Anterior cingulate cortex (tissue), 58 donors: Measurements from ENCODE around the gene NELL1.
A peak's percentile ranks its signal among the peaks of the same experiment; 100 is the strongest.

ENCODE experiments used
- DNase-seq, 58 donors: peaks; one replicate each; lab custom pipeline; 2025; lab: John Stamatoyannopoulos, UW

Gene NELL1

DNA sequence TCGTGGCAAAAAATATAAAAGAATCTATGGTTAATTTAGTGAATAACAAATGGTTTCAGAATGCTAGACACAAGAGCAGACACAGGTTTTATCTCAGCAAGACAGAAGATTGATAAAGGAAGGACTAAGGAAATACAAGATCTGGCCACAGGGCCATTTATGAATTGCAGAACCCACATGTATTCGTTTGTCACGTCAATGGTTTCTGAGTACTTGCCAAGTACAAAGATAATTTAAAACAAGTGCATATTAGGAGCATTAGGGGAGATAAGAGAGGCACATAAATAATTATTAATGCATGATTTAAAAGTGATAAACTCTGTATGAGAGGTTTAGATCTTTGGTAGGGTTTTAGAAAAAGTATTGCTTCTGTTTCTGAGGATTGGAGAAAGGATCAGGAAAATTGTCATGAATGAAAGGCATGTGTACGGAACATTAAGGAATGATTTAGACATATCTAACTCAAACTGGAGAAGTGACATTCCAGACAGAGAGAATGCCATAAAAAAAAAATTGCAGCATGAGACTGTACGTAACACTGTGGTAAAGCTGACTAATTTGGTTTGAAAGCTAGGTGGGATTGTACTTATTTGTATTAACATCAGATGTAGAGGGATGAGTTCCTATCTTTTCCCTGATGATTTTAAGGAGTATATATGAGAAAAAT is 727.1 kb downstream of the NELL1 start:
- DNase-seq = no peak

DNA sequence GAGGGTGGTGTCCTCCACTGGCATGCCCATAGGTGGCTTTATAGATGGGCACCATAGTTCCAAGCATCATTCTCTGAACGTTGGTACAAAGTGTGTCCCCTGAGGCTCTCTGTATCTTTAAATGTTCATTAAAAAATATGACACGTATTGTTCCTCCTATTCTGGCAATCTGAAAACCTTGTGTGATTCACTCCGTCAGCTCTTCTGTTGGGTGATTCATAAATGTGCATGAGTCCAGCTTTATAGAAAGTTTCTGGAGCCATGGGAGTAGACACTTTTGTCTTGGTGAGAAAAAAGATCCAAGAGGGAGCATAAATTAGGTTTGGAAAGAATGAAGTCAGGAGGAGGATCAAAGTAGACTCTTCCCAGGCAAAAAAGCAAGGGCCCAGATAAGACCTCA is 728.8 kb downstream of the NELL1 start:
- DNase-seq = no peak

DNA sequence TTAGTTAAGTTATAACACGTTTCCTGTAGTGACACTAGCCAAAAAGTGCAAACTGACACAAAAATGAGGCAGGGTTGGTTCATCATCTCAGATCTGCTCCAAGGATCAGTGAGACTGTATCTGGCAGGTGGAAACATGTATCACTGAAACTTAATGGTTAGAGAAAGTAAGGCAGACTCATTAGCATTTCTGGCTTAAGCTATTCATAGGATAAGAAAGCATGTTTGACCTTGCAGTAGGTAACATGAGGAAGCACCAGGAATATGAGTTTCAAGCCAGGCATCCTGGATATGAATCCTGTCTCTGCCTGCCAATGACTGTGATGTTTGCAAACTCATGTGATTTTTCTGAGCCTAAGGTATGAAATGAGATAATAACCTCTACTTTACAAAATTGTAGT is 732.1 kb downstream of the NELL1 start:
- no peak for DNase-seq

DNA sequence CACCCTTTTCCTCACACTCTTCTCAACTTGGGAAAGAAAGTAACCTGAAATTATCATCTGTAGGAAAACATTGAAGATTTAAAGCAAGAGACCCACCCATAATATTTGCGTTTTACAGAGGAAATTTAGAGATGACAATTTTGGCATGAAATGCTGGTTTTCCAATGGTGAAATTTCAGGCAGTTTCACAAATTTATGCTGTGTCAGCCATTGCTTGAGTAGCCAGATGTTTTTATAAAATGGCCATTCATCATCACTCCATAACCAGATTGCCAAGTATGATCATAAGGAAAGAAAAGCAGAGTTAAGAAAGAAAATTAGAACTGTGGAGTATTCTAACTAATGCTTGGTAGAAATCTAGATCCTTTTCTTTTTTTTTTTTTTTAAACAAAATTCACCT is 732.9 kb downstream of the NELL1 start:
- no peak for DNase-seq

DNA sequence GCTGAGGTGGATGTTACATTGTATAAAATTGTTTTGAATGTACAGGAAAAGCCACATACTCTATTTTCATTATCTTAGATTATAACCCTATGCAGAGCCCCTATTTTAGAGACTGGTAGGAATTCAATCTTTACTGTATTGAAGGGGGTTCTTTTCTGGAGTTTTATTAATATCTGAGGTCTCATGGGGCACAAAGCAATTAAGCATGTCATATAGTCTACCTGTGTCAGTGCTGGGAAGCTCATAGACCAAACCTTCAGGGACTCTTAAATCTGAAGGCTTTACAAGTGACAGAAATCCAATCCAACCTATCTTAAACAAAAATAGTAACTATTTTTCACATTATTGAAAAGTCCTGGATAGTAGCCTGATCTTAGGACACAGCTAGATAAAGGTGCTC is 733.7 kb downstream of the NELL1 start:
- DNase-seq = no peak

DNA sequence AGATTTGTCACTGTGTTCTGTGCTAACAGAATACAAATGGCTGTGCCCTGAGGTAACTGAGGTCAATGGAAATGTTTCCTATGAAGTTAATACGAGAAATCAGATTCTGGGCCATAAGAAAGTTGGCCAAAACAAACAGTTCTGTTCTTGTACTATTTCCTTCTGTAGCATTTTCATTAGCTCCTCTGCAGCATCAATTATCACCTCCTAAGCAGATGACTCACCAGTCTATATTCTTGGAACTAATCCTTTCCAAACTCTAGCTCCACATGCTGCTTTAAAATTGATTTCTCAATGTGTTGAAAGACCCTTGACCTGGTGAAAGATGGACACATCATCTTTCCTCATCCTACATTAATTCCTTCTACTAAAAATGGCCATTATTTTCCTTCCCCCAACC is 736.0 kb downstream of the NELL1 start:
- DNase-seq = no peak

DNA sequence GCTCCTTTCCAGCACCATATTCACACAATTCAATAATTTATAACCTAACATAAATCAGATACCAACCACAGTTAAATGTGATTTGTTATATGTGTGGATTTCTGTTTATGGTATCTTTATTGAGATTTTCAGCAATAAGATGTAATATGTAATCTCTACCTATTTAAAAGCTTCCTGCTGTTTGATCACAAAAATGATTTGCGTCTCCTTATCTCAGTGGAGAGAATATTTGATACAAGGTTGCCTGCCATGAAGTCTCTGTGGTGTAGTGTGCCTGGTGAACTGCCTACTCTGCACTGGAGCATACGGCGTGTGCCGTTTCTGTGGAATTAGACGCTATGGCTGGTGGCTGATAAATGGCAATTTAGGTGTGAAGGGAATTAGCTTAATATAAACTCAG is 741.1 kb downstream of the NELL1 start:
- no peak for DNase-seq

DNA sequence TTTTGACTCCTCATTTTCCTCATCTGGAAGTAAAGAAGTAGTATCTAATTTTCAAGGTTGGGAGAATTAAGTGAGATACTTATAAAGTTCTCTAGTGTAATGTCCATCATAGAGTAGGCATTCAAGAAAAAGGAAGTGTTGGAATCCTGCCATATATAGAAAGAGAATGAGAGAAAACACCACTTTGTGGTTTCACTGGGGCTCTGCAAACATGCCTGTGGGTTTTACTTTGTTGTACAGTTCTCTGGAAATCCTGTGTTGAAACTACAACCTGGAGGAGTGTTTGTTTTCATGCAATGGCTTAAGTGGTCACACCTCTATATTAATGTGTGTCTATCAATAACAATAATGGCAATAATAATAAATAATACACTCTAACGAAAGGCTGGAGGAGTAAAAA is 741.7 kb downstream of the NELL1 start:
- DNase-seq = no peak

DNA sequence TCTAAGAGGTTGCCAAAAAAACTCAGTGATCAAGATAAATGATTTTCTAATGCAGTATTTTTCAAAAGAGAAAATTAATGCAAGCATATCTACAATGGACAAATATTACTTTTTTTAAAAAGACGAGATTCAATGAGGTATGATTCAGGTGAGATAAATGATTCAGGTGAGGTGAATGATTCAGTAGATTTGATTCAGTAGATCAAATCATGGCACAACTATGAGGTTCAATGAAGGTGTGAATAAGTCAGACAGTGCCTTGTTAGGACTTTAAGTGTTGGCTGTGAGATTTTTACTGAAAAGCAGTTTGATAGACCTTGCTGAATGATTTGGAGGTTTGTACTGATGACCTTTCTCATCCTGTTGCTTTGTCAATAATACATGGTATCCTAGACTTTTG is 742.2 kb downstream of the NELL1 start:
- DNase-seq = no peak

DNA sequence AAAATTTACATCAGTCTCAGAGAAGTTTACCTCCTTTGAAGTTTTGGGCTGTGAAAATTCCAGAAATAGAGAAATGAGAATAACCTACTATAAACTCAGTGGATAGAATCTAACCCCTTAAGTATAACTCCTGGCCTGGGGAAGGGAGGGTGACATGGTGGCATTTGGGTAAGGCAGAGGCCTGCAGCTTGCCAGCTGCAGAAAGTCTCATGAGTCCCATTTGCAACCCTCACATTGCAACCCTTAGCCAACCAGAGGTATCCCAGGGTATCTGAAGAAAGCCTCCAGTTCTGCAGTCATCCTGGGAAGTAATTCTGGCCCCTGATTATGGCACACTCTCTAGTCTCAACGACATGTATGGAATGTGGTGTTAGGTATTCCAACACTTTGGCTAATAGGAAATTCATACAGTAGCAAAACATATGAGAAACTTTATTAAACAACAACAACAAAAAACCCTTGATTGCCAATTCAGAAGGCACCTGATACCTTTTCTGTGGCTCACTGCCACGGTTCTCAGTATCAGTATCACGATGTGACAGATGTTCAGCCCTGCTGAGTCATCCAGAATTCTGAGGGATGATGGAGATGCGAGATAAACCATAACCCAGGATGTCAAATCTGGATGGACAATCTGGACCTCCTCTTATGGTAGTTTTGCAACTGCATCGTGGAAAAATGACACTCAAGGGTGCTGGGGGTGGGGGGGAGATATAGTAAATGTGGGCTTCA is 743.4 kb downstream of the NELL1 start:
- no peak for DNase-seq

DNA sequence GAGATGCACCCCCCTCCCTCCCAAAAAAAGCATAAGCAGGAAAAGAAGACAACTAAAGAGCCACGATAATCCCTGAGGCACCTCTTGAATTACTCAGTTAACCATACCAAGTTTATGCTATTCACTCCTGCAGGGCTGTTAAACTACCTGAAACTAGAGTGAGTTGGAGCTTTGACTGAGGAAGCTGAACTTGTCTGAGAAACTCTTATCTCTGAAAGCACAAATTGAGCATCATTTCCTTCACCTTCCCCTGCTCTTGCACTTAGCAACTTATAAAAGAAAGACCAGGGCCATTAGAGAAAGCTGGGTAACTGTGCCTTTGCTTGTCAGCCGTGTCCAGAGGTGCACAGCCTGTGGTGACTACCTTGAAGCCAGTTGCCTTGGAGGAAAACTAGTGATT is 745.6 kb downstream of the NELL1 start:
- no peak for DNase-seq

DNA sequence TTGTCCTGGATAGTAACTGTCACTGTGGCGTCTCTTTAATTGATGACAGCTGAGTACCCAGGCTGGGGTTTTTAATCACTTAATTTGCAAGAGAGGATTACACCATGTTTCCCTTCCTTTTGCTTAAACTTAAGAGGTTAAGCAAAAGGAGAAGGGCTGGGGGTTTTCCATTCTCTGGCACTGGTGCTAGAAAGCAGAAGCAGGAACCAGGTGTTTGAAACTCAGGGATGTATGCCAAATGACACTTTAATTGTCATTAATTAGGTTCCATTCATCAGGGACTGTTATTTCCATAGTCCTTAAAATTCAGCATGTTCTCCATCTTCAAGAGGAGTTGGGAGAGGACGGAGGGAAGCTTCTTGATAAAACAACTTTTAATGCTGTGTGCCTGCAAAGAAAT is 746.2 kb downstream of the NELL1 start:
- no peak for DNase-seq

DNA sequence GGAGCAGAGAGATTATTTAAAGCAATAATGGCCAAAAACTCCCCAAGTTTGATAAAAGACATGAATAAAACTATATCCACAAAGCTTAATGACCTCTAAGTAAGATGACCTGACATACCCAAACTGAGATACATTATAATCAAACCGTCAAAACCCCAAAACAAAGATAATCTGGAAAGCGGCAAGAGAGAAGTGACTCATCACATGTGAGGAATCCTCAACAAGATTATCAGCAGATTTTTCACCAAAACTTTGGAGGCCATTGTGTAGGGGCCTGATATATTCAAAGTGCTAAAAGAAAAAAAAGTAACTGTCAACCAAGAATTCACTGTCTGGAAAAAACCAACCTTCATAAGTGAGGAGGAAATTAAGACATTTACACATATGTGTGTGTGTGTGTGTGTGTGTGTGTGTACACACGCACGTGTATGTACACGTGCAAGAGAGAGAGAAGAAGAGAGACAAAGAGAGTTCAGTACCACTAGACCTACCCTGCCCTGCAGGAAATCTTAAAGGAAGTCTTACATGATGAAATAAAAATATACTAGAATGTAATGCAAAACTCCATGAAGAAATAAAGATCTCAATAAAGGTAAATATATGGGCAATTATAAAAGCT is 752.4 kb downstream of the NELL1 start:
- no peak for DNase-seq

DNA sequence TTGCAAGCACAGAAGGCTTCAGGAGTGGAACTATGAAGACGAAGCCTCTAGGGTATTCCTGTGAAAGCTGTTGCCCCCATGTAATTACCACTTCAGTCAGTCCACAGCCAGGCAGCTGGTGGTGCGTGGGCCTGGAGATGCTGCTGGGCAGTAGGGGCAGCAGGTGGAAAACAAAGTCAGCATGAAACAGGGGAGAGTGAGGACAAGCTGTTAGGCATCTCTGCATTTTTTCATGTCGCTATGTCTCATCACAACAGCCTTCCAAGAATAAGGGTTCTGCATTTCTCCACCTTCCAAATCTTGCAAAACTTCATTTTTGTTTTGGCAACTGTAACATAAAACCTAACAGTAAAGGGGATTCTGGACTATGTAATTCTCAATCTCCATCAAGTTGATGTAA is 757.5 kb downstream of the NELL1 start:
- DNase-seq = no peak

DNA sequence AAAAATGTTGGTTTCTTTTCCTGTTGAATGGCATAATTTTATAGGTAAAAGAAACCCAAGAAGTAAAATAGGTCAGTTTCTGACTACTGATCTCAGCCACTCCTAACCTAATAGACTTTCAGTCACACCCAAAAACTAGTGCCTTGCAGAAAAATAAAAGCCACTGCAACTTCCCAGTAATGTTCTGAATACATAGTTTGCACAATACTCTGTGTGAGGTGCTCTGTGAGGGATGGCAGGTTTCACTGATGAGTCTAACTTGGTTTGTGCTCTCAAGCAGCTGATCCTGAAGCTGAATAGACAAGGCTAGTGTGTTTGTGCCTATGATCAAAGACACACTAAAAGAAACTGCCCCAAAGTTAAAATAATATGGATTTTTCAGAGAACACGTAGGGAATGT is 758.3 kb downstream of the NELL1 start:
- no peak for DNase-seq

DNA sequence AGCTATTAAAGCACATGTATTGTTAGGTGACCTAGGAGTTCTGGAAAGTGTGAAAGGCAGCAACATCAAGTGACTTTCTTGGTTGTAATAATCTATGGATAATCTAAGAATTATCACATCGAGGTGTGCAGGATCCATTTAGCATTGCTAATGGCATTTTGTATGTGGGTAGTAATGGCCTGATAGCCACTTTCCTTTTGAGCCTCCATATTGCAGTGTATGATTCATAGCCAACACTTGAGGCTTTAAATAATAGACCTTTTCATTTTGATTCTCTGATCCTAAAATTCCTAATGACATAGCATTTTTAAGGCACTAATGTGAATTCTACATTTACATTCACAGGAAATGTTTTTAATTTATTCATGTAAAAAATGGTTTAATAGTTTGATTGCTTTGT is 759.4 kb downstream of the NELL1 start:
- no peak for DNase-seq

DNA sequence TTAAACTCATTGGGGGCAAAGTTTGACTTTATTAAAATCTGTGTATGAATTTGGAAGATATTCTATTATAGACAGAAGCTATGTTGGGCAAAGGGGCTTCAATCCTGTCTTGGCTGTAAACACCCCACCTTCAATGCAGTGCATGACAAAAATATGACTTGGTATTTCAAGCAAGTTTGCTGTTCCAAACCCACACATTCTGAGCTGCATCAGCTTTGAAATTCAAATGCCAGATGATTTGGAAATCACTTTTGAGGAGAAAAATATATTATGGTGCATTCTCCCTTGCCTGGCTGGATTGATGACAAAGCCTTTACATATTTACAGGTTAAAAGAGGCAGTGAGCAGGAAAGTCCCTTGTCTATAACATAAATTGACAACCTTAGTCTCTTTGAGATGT is 760.0 kb downstream of the NELL1 start:
- DNase-seq = peak in 2 of 58 donors; percentile 16 to 38

DNA sequence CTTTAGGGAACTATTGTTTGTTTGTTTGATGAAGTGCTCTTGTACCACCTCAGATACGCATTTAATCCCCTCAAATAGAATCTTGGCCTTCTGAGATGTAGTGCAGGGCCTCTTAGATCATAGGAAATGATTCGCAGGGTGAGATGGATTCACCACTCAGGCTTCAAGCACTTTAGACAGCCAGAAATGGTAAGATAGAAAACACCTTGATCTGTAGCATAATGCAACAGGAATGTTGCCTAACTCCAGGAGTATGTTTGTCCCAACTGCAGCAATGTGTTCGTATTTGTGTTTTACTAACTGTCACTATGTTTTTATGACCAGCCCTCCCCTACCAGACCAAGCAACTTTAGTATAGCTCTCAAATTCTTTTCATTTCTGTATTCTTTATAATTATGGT is 761.2 kb downstream of the NELL1 start:
- DNase-seq = no peak

DNA sequence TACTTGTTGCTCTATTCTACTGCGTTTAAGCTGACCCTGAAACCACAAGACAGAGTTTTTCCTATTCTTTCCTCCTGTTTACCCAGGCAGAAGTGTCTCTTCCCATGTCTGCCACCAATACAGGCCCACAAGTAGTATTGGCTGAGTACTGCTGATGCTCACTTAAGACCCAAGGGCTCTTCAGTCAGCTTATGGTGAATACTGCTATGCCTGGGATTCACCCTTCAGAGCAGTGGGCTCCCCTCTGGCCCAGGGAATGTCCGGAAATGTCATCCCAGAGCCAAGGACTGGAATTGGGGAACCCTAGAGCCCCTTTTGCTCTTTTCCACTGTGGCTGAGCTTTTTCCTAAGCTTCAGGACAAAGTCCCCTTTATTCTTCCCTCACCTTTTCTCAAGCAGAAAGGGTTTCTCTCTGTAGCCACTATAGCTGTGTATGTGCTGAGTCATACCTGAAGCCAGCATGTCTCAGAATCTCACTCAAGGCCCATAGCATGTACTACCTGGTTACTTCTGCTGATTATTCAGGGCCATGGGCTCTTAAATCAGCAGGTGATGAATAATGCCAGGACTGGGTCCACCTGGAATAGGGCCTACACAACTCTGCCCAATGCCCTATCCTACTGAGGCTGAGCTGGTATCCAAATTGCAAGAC is 777.7 kb downstream of the NELL1 start:
- no peak for DNase-seq

DNA sequence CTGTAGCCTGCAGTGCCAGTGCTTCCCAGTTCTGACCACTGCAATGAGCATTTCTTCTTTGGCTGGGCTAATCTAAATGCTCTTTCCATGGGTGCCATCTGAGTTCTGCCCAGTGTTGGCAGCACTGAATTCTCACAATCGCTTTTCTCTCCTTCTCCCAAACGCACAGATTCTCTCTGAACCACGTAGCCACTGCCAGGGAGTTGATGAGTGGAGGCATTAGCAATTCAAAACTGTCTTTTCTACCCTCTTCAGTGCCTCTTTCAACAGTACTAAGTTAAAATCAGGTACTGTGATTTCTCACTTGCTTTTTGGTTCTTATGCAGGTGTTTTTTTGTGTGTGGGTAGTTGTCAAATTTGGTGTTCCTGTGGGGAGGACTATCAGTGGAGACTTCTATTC is 778.5 kb downstream of the NELL1 start:
- DNase-seq = no peak

DNA sequence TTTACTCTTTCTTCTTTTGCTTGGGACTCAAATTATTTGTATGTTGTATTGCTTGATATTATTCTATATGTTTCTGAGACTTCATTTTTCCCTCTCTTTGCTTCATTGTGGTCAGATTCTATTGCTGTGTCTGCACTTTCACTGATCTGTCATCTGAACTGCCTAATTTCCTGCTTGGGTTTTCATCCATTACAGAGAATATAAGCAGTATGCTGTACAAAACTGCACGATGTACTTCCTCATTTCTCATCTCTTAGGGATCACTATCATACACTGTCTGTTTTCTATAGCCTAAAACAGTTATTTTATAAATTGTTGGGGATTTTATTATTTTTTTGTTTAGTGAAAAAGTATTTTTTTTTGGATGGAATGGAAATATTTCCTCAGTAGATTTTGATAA is 786.8 kb downstream of the NELL1 start:
- DNase-seq = no peak

DNA sequence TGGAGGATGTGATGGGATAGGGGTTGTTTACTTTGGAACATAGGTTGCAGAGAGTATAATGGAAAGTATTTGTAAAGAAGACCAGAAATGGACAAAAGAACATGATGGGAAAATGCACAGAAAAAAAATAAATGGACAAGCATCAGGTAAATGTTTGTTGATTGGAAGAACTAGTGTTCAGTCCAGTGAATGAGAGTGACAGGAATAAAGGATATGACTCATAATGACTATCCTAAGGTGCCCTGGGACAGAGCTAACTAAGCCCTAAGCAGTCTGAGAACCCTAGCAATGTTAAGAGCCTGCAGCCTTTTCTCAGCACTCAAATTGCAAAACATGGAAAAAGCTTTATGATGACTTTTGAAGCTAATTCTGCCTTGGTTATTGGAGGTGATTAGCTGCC is 790.7 kb downstream of the NELL1 start:
- DNase-seq = no peak
